T-helper 2 cell treated with Interferon-gamma antibody and Interleukin-4, amounts not matched to agents 5 μg/mL and 100 μg/mL, for 36 hours (primary cell): Measurements from ENCODE around the gene TBL1XR1.

ENCODE experiments used
- DNase-seq: peaks from one replicate; pipeline ENCODE4 v3.0.0; 2021; ENCODE audit warnings: low spot score
- H3K27ac Mint-ChIP-seq: one replicate; pipeline ENCODE4 v1.8.0; 2021; ENCODE audit warnings: mild to moderate bottlenecking, mixed read lengths
- H3K27me3 Mint-ChIP-seq: one replicate; pipeline ENCODE4 v1.8.0; 2021; ENCODE audit warnings: low read depth, mixed read lengths
- H3K36me3 Mint-ChIP-seq: one replicate; pipeline ENCODE4 v1.8.0; 2021; ENCODE audit warnings: low read depth, mixed read lengths
- H3K4me1 Mint-ChIP-seq: one replicate; pipeline ENCODE4 v1.8.0; 2021; ENCODE audit warnings: low read depth, mixed read lengths
- H3K4me3 Mint-ChIP-seq: one replicate; pipeline ENCODE4 v1.8.0; 2022; ENCODE audit warnings: mild to moderate bottlenecking, moderate library complexity, mixed read lengths
- H3K9me3 Mint-ChIP-seq: one replicate; pipeline ENCODE4 v1.8.0; 2021; ENCODE audit warnings: mixed read lengths

The TBL1XR1 gene

DNA sequence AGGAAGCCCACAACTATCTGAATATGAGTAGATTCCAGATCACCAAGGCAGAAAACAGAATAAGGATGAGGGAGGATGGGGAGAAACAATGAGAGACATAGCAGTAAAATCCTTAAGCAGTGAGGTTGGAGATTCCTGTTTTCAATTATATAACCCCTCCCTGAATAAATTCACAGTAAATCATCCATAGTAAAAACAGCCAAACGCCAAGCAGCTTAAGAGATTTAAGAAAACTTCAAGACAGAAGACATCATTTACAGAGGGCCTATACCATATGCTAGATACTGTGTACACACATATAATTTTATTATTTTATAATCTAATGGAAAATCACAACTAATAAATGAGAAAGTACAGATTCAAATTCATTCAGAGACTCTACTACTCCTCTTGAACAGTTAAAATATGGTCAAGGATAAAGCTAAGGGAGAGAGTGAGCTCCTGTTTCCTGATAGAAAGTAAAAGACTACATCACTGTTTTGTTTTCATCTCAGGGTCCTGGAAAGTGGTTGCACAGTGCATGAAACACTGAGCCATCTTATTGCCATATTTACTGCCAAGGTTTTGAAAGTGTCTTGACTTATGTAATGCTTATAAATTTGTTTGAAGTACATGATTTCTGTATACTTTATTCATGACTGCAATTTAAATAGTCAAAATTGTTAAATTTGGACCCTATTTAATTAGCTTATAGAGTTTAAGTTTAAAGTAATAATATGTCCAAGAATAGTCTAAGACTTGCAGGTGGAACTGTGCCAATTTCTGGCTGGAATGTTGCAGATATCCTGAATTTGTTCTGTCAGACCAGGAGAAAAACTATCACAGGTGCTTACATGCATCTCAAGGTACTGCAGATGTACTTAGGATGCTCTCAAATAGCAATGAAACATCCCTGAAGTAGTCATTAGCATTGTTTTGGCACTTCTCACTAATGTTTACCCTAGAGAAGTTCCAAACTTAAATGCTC, 141.4 kb downstream of the TBL1XR1 start:
- H3K9me3 Mint-ChIP-seq, result no peaks in the 10 kb centered on the region
- H3K27ac Mint-ChIP-seq, result no peak overlapping the region
- peaks cover 17% of the 10 kb centered on the region for H3K4me1 Mint-ChIP-seq
- no peaks in the 10 kb centered on the region for H3K27me3 Mint-ChIP-seq
- H3K36me3 Mint-ChIP-seq, result peaks cover 21% of the 10 kb centered on the region
- no peak overlapping the region for H3K4me3 Mint-ChIP-seq
- DNase-seq, result no peak

- Mint-ChIP-seq H3K4me1 (peaks cover 14% of the 10 kb centered on the region), H3K9me3 (no peaks in the 10 kb centered on the region), H3K27ac (no peak overlapping the region), H3K4me3 (no peak overlapping the region), H3K36me3 (peaks cover 28% of the 10 kb centered on the region), H3K27me3 (no peaks in the 10 kb centered on the region)
- DNase-seq, result no peak
Measured at GRCh38 chr3:177053107-177053506, 144.2 kb downstream of the TBL1XR1 start.

GRCh38 chr3:177051411-177051810, 145.9 kb downstream of the TBL1XR1 start:
- Mint-ChIP-seq H3K4me1 (peaks cover 14% of the 10 kb centered on the region), H3K36me3 (peaks cover 39% of the 10 kb centered on the region), H3K4me3 (no peak overlapping the region), H3K27ac (peak overlapping the region; percentile 46), H3K9me3 (no peaks in the 10 kb centered on the region), H3K27me3 (no peaks in the 10 kb centered on the region)
- DNase-seq, result no peak

GRCh38 chr3:177050501-177051237, 146.6 kb downstream of the TBL1XR1 start:
- H3K27me3 Mint-ChIP-seq, result no peaks in the 10 kb centered on the region
- H3K27ac Mint-ChIP-seq, result no peak overlapping the region
- H3K9me3 Mint-ChIP-seq, result no peaks in the 10 kb centered on the region
- no peak overlapping the region for H3K4me3 Mint-ChIP-seq
- peaks cover 42% of the 10 kb centered on the region for H3K36me3 Mint-ChIP-seq
- no peak for DNase-seq
- peaks cover 14% of the 10 kb centered on the region for H3K4me1 Mint-ChIP-seq

DNA sequence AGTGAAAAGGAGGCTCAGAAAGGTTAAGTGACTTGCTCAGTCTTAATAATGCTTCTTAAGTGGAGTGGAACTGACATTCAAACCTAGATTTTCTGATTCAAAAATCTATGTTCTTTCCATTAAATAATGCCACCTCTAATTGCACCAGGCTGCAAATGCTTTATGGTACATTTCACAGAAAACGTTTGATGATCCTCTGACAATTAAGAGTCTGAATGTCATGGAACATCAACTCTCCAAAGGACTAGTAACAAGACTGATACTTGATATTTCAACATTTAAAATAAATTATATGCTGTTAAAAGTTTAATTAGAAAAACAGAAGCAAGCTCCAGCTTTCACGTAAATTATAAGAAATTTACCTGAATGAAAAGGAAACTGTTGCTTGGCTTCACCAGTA, 151.5 kb downstream of the TBL1XR1 start:
- Mint-ChIP-seq H3K4me1 (peaks cover 18% of the 10 kb centered on the region), H3K4me3 (no peak overlapping the region), H3K27ac (no peak overlapping the region), H3K36me3 (peaks cover 72% of the 10 kb centered on the region), H3K9me3 (no peaks in the 10 kb centered on the region), H3K27me3 (no peaks in the 10 kb centered on the region)
- DNase-seq, result no peak

DNA sequence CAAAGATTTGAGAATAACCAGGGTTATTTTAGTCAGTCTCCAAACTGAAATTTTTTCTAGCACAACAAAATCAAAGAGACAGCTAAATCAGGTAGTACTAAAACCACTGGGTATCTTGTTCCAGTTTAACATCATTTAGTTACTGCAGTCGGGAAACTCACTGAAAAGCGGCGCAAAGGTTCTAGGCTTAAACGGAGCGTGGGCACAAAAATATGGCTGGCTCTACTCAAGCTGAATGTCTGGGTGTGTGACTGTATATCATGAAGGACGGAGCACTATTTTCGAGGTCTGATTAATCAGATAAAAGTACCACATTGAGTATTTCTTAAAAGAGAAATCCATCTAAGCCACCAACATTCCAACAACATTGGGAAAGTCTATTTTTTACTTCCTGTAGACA, 152.1 kb downstream of the TBL1XR1 start:
- H3K36me3 Mint-ChIP-seq, result peaks cover 76% of the 10 kb centered on the region
- no peaks in the 10 kb centered on the region for H3K27me3 Mint-ChIP-seq
- H3K4me1 Mint-ChIP-seq, result peaks cover 21% of the 10 kb centered on the region
- H3K27ac Mint-ChIP-seq, result no peak overlapping the region
- H3K9me3 Mint-ChIP-seq, result no peaks in the 10 kb centered on the region
- H3K4me3 Mint-ChIP-seq, result no peak overlapping the region
- no peak for DNase-seq

DNA sequence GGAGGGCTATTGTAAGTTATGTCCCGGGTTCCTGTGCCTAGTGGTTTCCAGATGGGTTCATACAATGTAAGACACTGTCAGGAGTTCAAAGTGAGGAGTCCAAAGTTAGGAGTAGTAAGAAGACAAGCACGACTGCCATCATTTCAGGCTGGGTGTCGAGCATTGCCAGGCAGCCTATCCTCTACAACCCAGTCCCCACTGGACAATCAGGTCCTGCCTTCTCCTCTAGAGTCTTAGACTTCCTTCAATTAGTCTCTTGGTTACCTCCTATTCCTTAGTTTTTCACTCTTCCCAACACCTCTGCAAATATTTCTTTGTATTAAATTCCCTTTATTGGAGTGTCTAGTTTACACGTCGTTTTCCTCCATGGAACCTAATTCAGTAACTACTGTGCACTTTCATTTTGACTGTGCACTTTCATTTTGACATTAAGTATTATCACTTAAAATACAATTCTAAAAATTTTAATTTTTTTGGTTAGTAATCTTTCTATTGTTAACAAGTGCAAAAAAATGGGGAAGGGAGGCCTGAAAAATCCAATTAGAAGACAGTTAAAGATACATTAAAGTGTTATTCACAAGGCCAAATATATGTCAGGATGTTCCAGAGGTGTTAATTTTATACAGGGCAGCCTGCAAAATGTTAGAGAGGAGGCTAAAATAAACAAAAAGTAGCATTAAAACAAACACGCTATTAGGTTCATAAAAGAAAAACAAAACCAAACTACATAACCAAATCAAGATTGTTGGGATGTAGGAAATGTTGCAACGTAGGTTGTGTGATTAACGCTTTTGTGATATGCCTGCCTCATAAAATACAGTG, 155.3 kb downstream of the TBL1XR1 start:
- Mint-ChIP-seq H3K27ac (peak overlapping the region; percentile 57), H3K27me3 (no peaks in the 10 kb centered on the region), H3K4me1 (peaks cover 29% of the 10 kb centered on the region), H3K4me3 (peak overlapping the region; percentile 49), H3K9me3 (no peaks in the 10 kb centered on the region), H3K36me3 (peaks cover 73% of the 10 kb centered on the region)
- DNase-seq, result no peak

DNA sequence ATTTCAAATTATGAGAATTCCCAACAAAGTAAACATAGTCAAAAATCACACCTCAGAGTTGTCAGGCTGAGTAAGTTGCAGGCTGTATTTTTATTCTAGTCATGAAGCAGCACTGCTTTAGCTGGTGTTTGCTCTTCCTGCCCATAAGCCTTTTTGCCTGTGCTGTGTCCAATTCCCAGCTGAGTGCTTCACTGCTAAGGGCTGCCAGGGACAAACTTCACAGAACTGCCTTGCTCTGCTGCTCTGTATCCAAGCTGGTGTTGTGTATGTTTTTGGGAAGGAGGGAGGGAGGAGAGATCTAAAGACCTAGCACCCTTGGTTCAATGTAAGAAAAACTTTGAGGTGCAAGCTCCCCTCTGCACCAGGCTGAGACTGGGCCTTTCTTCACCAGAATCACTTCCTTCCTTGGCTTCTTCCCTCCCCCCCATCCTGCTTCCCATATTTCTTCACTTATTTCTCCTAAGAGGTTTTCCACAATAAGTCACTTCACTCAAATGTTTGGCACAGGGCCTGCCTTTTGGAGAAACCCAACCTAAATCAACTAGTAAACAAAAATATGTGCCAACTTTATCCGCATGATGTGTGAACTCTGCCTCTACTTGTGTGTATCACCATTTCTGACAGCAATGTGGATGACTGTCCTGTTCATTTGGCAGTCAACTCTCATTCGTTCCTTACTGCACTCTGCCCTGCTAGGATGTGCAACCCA, 156.1 kb downstream of the TBL1XR1 start:
- no peaks in the 10 kb centered on the region for H3K27me3 Mint-ChIP-seq
- peak overlapping the region; percentile 57 for H3K27ac Mint-ChIP-seq
- H3K4me1 Mint-ChIP-seq, result peaks cover 31% of the 10 kb centered on the region
- H3K36me3 Mint-ChIP-seq, result peaks cover 73% of the 10 kb centered on the region
- H3K4me3 Mint-ChIP-seq, result peak overlapping the region; percentile 49
- DNase-seq, result no peak
- no peaks in the 10 kb centered on the region for H3K9me3 Mint-ChIP-seq

GRCh38 chr3:177039490-177040274, 157.6 kb downstream of the TBL1XR1 start:
- peaks cover 34% of the 10 kb centered on the region for H3K4me1 Mint-ChIP-seq
- DNase-seq, result no peak
- peak overlapping the region; percentile 45 for H3K27ac Mint-ChIP-seq
- H3K4me3 Mint-ChIP-seq, result no peak overlapping the region
- no peaks in the 10 kb centered on the region for H3K27me3 Mint-ChIP-seq
- H3K9me3 Mint-ChIP-seq, result no peaks in the 10 kb centered on the region
- H3K36me3 Mint-ChIP-seq, result peaks cover 72% of the 10 kb centered on the region

DNA sequence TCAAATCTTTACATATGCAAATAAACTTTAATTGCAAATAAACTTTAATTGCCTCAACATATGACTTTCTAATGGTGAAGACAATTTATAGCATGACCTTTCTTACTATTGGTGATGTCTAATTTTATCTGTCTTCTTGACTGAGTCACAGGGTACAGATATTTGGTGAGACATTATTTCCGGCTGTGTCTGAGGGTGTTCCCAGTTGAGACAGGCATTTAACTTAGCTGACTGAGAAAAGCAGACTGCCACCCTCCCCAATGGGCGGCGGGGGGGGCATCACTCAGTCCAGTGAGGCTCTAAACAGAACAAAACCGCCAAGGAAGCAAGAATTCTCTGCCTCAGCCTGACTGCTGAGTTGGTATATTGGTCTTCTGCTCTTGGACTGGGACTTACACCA, 160.0 kb downstream of the TBL1XR1 start:
- DNase-seq, result no peak
- Mint-ChIP-seq H3K27ac (no peak overlapping the region), H3K36me3 (peaks cover 69% of the 10 kb centered on the region)

DNA sequence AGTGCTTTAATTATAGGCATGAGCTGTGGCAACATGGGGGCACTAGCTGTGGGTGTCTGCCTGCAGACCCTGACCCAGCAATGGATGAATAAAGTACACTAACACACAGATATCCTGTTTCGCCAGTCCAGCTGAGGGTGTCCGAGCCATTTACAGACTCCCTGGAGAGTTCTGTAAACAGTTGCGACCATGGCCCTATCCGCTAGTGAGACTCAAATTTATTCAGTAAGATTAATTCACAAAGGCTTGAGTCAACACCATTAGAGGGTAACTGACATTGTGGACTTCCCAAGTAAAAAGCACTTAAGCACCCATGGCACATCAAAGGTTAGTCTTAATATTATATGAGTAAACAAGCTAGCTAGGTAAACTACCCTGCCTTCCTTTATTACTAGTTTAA, 161.6 kb downstream of the TBL1XR1 start:
- no peak for DNase-seq
- H3K4me1 Mint-ChIP-seq, result peaks cover 17% of the 10 kb centered on the region
- H3K27ac Mint-ChIP-seq, result no peak overlapping the region
- no peaks in the 10 kb centered on the region for H3K27me3 Mint-ChIP-seq
- H3K36me3 Mint-ChIP-seq, result peaks cover 60% of the 10 kb centered on the region
- H3K4me3 Mint-ChIP-seq, result no peak overlapping the region
- H3K9me3 Mint-ChIP-seq, result no peaks in the 10 kb centered on the region

More for the DNA sequence above, 160.0 kb downstream of the TBL1XR1 start:
- no peak overlapping the region for H3K4me3 Mint-ChIP-seq
- H3K9me3 Mint-ChIP-seq, result no peaks in the 10 kb centered on the region
- peaks cover 29% of the 10 kb centered on the region for H3K4me1 Mint-ChIP-seq
- no peaks in the 10 kb centered on the region for H3K27me3 Mint-ChIP-seq

GRCh38 chr3:177034832-177035475, 162.3 kb downstream of the TBL1XR1 start:
- H3K4me1 Mint-ChIP-seq, result peaks cover 10% of the 10 kb centered on the region
- no peak for DNase-seq
- no peaks in the 10 kb centered on the region for H3K9me3 Mint-ChIP-seq
- no peak overlapping the region for H3K4me3 Mint-ChIP-seq
- H3K27ac Mint-ChIP-seq, result peak overlapping the region; percentile 4
- peaks cover 59% of the 10 kb centered on the region for H3K36me3 Mint-ChIP-seq
- H3K27me3 Mint-ChIP-seq, result no peaks in the 10 kb centered on the region
